IPS-11a (cell line): Measurements from ENCODE around the gene C2CD2L.
"Not testable (repeated sequence)": the region's sequence is repeated elsewhere in the genome, so short reads cannot be mapped to it uniquely, and the experiment has no call there.

Experiments used
- H3K4me3 ChIP-seq: one replicate; pipeline ENCODE4 v1.5.1; 2013; ENCODE audit warnings: low read depth, low read length, control low read depth

C2CD2L gene

GRCh38 chr11:119106564-119107537 lies at the start of gene C2CD2L:
TSS of gene C2CD2L (plus strand) at chr11:119107344. CDS start at chr11:119107742, 398 bp downstream.
- H3K4me3 ChIP-seq = peak within 1 kb of the TSS; percentile 67

GRCh38 chr11:119059128-119059527 lies 48.0 kb upstream of the C2CD2L start:
- H3K4me3 ChIP-seq = not testable (repeated sequence)

GRCh38 chr11:119061256-119061655 lies 45.9 kb upstream of the C2CD2L start:
- H3K4me3 ChIP-seq = no peak overlapping the region

- no peak overlapping the region for H3K4me3 ChIP-seq
Observed at GRCh38 chr11:119062779-119063178, 44.4 kb upstream of the C2CD2L start.

- H3K4me3 ChIP-seq = no peak overlapping the region
Observed at GRCh38 chr11:119065369-119065768, 41.8 kb upstream of the C2CD2L start.

GRCh38 chr11:119067371-119068222 lies 39.5 kb upstream of the C2CD2L start, which contains the start of gene VPS11:
TSS of gene VPS11 (plus strand) at chr11:119067818. CDS start at chr11:119067824, 6 bp downstream.
- peak within 1 kb of the TSS; percentile 97 for H3K4me3 ChIP-seq

- H3K4me3 ChIP-seq = no peak overlapping the region
Observed at GRCh38 chr11:119077839-119078238, 29.3 kb upstream of the C2CD2L start.

GRCh38 chr11:119078675-119079420 lies 28.3 kb upstream of the C2CD2L start:
- H3K4me3 ChIP-seq = no peak overlapping the region

- H3K4me3 ChIP-seq = no peak overlapping the region
Observed at GRCh38 chr11:119081682-119082260, 25.4 kb upstream of the C2CD2L start.

- H3K4me3 ChIP-seq = peak within 1 kb of the TSS; percentile 94
Observed at GRCh38 chr11:119084663-119085436, 22.3 kb upstream of the C2CD2L start, which contains the start of gene HMBS. TSS of gene HMBS (plus strand) at chr11:119084881. CDS start at chr11:119085034, 153 bp downstream.

- peak overlapping the region; percentile 94 for H3K4me3 ChIP-seq
Observed at GRCh38 chr11:119085437-119085847, 21.7 kb upstream of the C2CD2L start.

GRCh38 chr11:119087123-119087522 lies 20.0 kb upstream of the C2CD2L start:
- no peak overlapping the region for H3K4me3 ChIP-seq

GRCh38 chr11:119087747-119088241 lies 19.4 kb upstream of the C2CD2L start:
- H3K4me3 ChIP-seq = no peak overlapping the region

- H3K4me3 ChIP-seq = no peak overlapping the region
Observed at GRCh38 chr11:119088406-119088805, 18.7 kb upstream of the C2CD2L start.

GRCh38 chr11:119089319-119089718 lies 17.8 kb upstream of the C2CD2L start:
- no peak overlapping the region for H3K4me3 ChIP-seq

GRCh38 chr11:119091178-119091577 lies 16.0 kb upstream of the C2CD2L start:
- H3K4me3 ChIP-seq = no peak overlapping the region

GRCh38 chr11:119091966-119092879 lies 14.9 kb upstream of the C2CD2L start:
- no peak overlapping the region for H3K4me3 ChIP-seq
